ENCODE data around the gene FAM204A.

FAM204A gene

GRCh38 chr10:118276727-118277126 lies 65.4 kb downstream of the FAM204A start:
- no peak overlapping the region for H3K27ac ChIP-seq

GRCh38 chr10:118276204-118276603 lies 65.9 kb downstream of the FAM204A start:
- no peak for TF ChIP-seq CTCF (IDR thresholded peaks at IDR 0.05)
- H3K27ac ChIP-seq: no peak overlapping the region
- H3K4me3 ChIP-seq: no peak overlapping the region
- no peak for DNase-seq (ENCODE audit: low spot score)

More at GRCh38 chr10:118276727-118277126, 65.4 kb downstream of the FAM204A start:
- H3K4me3 ChIP-seq: no peak overlapping the region
- DNase-seq (ENCODE audit: low spot score): no peak
- TF ChIP-seq CTCF (IDR thresholded peaks at IDR 0.05): no peak

DNA sequence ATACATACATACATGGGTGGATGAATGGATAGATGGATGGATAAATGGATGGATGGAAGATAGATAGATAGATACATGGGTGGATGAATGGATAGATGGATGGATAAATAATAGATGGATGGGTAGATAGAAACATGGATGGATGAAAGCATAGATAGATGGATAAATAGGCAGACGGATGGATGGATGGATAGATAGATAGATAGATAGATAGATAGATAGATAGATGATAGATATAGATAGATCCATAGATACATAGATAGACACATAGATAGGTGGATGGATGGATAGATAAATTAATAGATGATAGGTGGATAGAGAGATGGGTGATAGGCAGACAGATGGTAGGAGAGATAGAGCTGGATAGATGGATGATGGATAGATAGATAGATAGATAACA lies 68.5 kb downstream of the FAM204A start:
- no peak for DNase-seq (ENCODE audit: low spot score)
- Histone ChIP-seq H3K4me3 (no peak overlapping the region), H3K27ac (no peak overlapping the region)
- no peak for TF ChIP-seq CTCF (IDR thresholded peaks at IDR 0.05)

GRCh38 chr10:118272767-118273166 lies 69.4 kb downstream of the FAM204A start:
- no peak for DNase-seq (ENCODE audit: low spot score)
- peak overlapping the region; percentile 56 for H3K4me3 ChIP-seq

DNA sequence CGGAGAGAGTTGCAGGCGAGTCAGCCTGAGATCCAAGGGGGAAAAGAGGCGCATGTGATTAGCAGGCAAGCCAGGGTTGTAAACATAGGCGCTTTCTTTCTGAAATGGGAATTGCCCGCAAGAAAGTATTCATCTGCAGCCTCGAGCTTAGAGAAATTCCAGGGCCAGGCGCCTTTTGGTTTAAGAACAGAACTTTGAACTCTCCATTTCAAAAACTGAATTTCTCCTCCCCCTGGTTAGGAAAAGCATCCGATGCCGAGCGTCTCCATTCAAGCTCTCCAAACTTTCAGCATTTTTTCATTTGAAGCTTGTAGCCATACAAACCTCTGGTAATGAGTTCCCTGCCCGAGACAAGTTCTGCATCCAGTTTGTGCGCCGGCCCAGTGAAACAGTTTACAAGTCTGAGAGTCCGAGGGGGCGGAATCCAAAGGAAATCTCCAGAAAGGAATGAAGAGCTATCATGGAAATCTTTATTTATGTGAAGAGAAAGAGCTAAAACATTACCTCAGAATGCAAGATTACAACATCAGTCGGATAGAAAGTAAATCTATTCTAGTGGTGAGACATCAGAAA lies 69.9 kb downstream of the FAM204A start:
- TF ChIP-seq CTCF (IDR thresholded peaks at IDR 0.05): no peak
- DNase-seq (ENCODE audit: low spot score): no peak
- H3K27ac ChIP-seq: no peak overlapping the region
- H3K4me3 ChIP-seq: peak overlapping the region; percentile 56

More at GRCh38 chr10:118272767-118273166, 69.4 kb downstream of the FAM204A start:
- no peak for TF ChIP-seq CTCF (IDR thresholded peaks at IDR 0.05)
- no peak overlapping the region for H3K27ac ChIP-seq

DNA sequence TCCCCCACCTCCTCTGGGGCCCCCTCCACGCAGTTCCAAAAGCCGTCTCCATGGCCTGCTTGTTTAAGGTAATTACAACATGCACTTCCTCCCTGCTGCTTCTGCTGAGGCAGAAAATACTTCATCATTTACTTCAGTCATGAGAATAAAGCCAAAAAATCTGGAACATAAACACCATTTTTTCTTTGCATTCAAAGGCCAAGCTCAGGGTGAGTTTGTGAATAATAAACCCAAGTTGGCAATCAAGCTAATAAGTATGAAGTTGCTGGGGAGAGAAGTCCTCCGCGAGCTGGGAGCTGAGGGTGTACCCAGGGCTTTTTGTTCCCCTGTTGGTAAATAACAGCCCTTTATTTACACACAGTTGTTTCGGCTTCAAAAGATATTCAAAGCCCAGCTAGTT lies 70.5 kb downstream of the FAM204A start:
- Histone ChIP-seq H3K27ac (no peak overlapping the region), H3K4me3 (peak overlapping the region; percentile 56)
- TF ChIP-seq CTCF (IDR thresholded peaks at IDR 0.05): no peak
- DNase-seq (ENCODE audit: low spot score): no peak

GRCh38 chr10:118266098-118266748 lies 75.9 kb downstream of the FAM204A start:
- Histone ChIP-seq H3K4me3 (no peak overlapping the region), H3K27ac (no peak overlapping the region)
- TF ChIP-seq CTCF (IDR thresholded peaks at IDR 0.05): no peak
- no peak for DNase-seq (ENCODE audit: low spot score)
